Fibroblast of lung (primary cell): ENCODE data around the gene ACKR2. TPM values are rescaled to one million over a fixed set of nuclear protein-coding genes. Genes with fewer than 3 reads are reported as not detected.
A peak's percentile ranks its signal among the peaks of the same experiment; 100 is the strongest.

ENCODE experiments used
- DNase-seq, 2 donors: peaks; one replicate each; pipeline versions ENCODE4 v3.0.0 to v3.0.0-alpha.2; 2010; ENCODE audit warnings: low read depth in 2 of 2
- H2AFZ ChIP-seq: 2 replicates; pipeline ENCODE4 v1.5.1; 2012; ENCODE audit warnings: low read length, control low read depth, inconsistent platforms
- H3K27ac ChIP-seq: 2 replicates; pipeline ENCODE4 v1.5.1; 2011; ENCODE audit warnings: low read length, control low read depth; ENCODE audit not compliant: insufficient read depth
- H3K27me3 ChIP-seq: 2 replicates; pipeline ENCODE4 v1.5.1; 2011; ENCODE audit warnings: mild to moderate bottlenecking, low read length; ENCODE audit not compliant: control insufficient read depth, insufficient read depth
- H3K36me3 ChIP-seq: 2 replicates; pipeline ENCODE4 v1.5.1; 2011; ENCODE audit warnings: low read length; ENCODE audit not compliant: control insufficient read depth, insufficient read depth
- H3K4me1 ChIP-seq: 2 replicates; pipeline ENCODE4 v1.5.1; 2011; ENCODE audit warnings: low read length; ENCODE audit not compliant: control insufficient read depth, insufficient read depth; ENCODE audit errors: extremely low read depth
- H3K4me2 ChIP-seq: 2 replicates; pipeline ENCODE4 v1.5.1; 2011; ENCODE audit warnings: low read length, control low read depth; ENCODE audit not compliant: insufficient read depth; ENCODE audit errors: extremely low read depth
- H3K4me3 ChIP-seq, 4 experiments: fragments of 200-600 bp in 1 of 4; sonication (generic) in 1 of 4; replicated peaks in 1 of 4; 2 replicates each; pipeline ENCODE4 v1.5.1; 2011 to 2016; ENCODE audit warnings: low read length in 4 of 4, low read depth in 3 of 4, mild to moderate bottlenecking in 3 of 4, control low read depth in 2 of 4, inconsistent platforms in 1 of 4, mixed read lengths in 1 of 4; ENCODE audit not compliant: insufficient read depth in 1 of 4; ENCODE audit errors: control extremely low read depth in 1 of 4
- H3K79me2 ChIP-seq: 2 replicates; pipeline ENCODE4 v1.5.1; 2012; ENCODE audit warnings: mild to moderate bottlenecking, low read length, inconsistent platforms; ENCODE audit not compliant: control insufficient read depth, insufficient read depth
- H3K9ac ChIP-seq: 2 replicates; pipeline ENCODE4 v1.5.1; 2011; ENCODE audit warnings: mild to moderate bottlenecking, low read length, control low read depth; ENCODE audit not compliant: insufficient read depth
- H3K9me3 ChIP-seq: 2 replicates; pipeline ENCODE4 v1.5.1; 2012; ENCODE audit warnings: low read depth, low read length; ENCODE audit not compliant: control insufficient read depth, insufficient read depth
- H4K20me1 ChIP-seq: 2 replicates; pipeline ENCODE4 v1.5.1; 2011; ENCODE audit warnings: low read length; ENCODE audit not compliant: control insufficient read depth, insufficient read depth; ENCODE audit errors: extremely low read depth
- CTCF ChIP-seq, 2 donors: IDR thresholded peaks in 1 of 2; conservative IDR thresholded peaks in 1 of 2; 1 replicate in 1 of 2; 2 replicates in 1 of 2; pipeline ENCODE4 v1.5.1; 2011 to 2012; ENCODE audit warnings: low read length in 2 of 2, control low read depth in 1 of 2, inconsistent platforms in 1 of 2, low read depth in 1 of 2, mild to moderate bottlenecking in 1 of 2
- EZH2 ChIP-seq: IDR thresholded peaks from 2 replicates; pipeline ENCODE4 v1.5.1; 2012; ENCODE audit warnings: low read length, control low read depth, mild to moderate bottlenecking; ENCODE audit errors: missing control alignments
- polyA plus RNA-seq, 2 donors: library from polyadenylated mRNA; depleted of rRNA in 1 of 2; stranded (reverse) in 1 of 2; unstranded in 1 of 2; fragments of >200 nt; gene quantifications; 2 replicates each; pipeline ENCODE4 v1.2.1, GENCODE V29; 2011 to 2012; ENCODE audit warnings: missing spikeins in 1 of 2
- total RNA-seq: library from RNA; depleted of rRNA; stranded (reverse); fragments of >200 nt; gene quantifications from 2 replicates; pipeline ENCODE4 v1.2.1, GENCODE V29; 2014

Gene ACKR2
- total and polyA plus RNA-seq, 2 donors (not counting 1 experiment from before 2014, with no cell fraction given) = under 0.01 to 0.19 TPM

- no peak overlapping the region for H3K4me3 ChIP-seq
- no peak overlapping the region for H2AFZ ChIP-seq
- H3K79me2 ChIP-seq = no peaks in the 10 kb centered on the region
- TF ChIP-seq EZH2 (no peak), CTCF (conservative IDR thresholded peaks at IDR 0.05 in 1 of 2, IDR thresholded peaks at IDR 0.05 in 1 of 2; ENCODE audit: low read depth in 1 of 2, low read length in 2 of 2) (no peak)
- H3K4me1 ChIP-seq = no peaks in the 10 kb centered on the region
- H3K4me2 ChIP-seq = no peak overlapping the region
- H3K27me3 ChIP-seq = no peaks in the 10 kb centered on the region
- no peak overlapping the region for H3K27ac ChIP-seq
- H4K20me1 ChIP-seq = no peaks in the 10 kb centered on the region
- no peaks in the 10 kb centered on the region for H3K36me3 ChIP-seq
- H3K9me3 ChIP-seq = no peaks in the 10 kb centered on the region
- no peak overlapping the region for H3K9ac ChIP-seq
- DNase-seq = peak in 1 of 2 donors; percentile 10
Measured at GRCh38 chr3:42891042-42891441, 81.8 kb downstream of the ACKR2 start.

- Histone ChIP-seq H3K36me3 (no peaks in the 10 kb centered on the region), H4K20me1 (no peaks in the 10 kb centered on the region), H2AFZ (no peak overlapping the region), H3K4me1 (no peaks in the 10 kb centered on the region), H3K27me3 (no peaks in the 10 kb centered on the region), H3K9ac (no peak overlapping the region), H3K9me3 (no peaks in the 10 kb centered on the region), H3K4me2 (no peak overlapping the region), H3K4me3 (no peak overlapping the region), H3K79me2 (no peaks in the 10 kb centered on the region), H3K27ac (no peak overlapping the region)
- peak in 1 of 2 donors; percentile 29 for DNase-seq
- TF ChIP-seq EZH2 (no peak), CTCF (conservative IDR thresholded peaks at IDR 0.05 in 1 of 2, IDR thresholded peaks at IDR 0.05 in 1 of 2; ENCODE audit: low read depth in 1 of 2, low read length in 2 of 2) (no peak)
Measured at GRCh38 chr3:42892169-42892568, 82.9 kb downstream of the ACKR2 start.

- Histone ChIP-seq H3K9me3 (no peaks in the 10 kb centered on the region), H3K79me2 (no peaks in the 10 kb centered on the region), H3K4me2 (no peak overlapping the region), H3K27ac (no peak overlapping the region), H3K36me3 (no peaks in the 10 kb centered on the region), H2AFZ (no peak overlapping the region), H3K4me3 (no peak overlapping the region), H3K4me1 (no peaks in the 10 kb centered on the region), H4K20me1 (no peaks in the 10 kb centered on the region), H3K9ac (no peak overlapping the region), H3K27me3 (no peaks in the 10 kb centered on the region)
- DNase-seq = no peak
- TF ChIP-seq CTCF (conservative IDR thresholded peaks at IDR 0.05 in 1 of 2, IDR thresholded peaks at IDR 0.05 in 1 of 2; ENCODE audit: low read depth in 1 of 2, low read length in 2 of 2) = no peak
Measured at GRCh38 chr3:42892807-42893206, 83.6 kb downstream of the ACKR2 start.
